Occipital lobe (tissue), 2 donors: Measurements from ENCODE around the gene TMEM156. TPM values are rescaled to one million over a fixed set of nuclear protein-coding genes. Genes with fewer than 3 reads are reported as not detected.
"Not testable (repeated sequence)": the region's sequence is repeated elsewhere in the genome, so short reads cannot be mapped to it uniquely, and the experiment has no call there.

Source experiments
- DNase-seq: peaks from one replicate; lab custom pipeline; 2025; lab: John Stamatoyannopoulos, UW
- total RNA-seq: library from RNA; depleted of rRNA; stranded (reverse); fragments of >200 nt; gene quantifications from one replicate; pipeline ENCODE4 v1.2.3, GENCODE V29; 2014

TMEM156 gene
- total RNA-seq, 1 donor from 2014 or later: 0.31 TPM

GRCh38 chr4:38993683-38994082 is 38.5 kb downstream of the TMEM156 start:
- no peak for DNase-seq

GRCh38 chr4:38990241-38990640 is 42.0 kb downstream of the TMEM156 start:
- DNase-seq: no peak

GRCh38 chr4:38989487-38989886 is 42.7 kb downstream of the TMEM156 start:
- DNase-seq: no peak

- not testable (repeated sequence) for DNase-seq
Observed at GRCh38 chr4:38988353-38988752, 43.9 kb downstream of the TMEM156 start.

- no peak for DNase-seq
Observed at GRCh38 chr4:38987491-38987890, 44.7 kb downstream of the TMEM156 start.

- no peak for DNase-seq
Observed at GRCh38 chr4:38985410-38986100, 46.7 kb downstream of the TMEM156 start.

- no peak for DNase-seq
Observed at GRCh38 chr4:38983787-38984598, 48.2 kb downstream of the TMEM156 start.

- no peak for DNase-seq
Observed at GRCh38 chr4:38983291-38983690, 48.9 kb downstream of the TMEM156 start.

GRCh38 chr4:38982361-38983095 is 49.7 kb downstream of the TMEM156 start:
- no peak for DNase-seq

GRCh38 chr4:38980903-38981676 is 51.1 kb downstream of the TMEM156 start:
- DNase-seq: no peak

GRCh38 chr4:38979511-38980230 is 52.5 kb downstream of the TMEM156 start:
- no peak for DNase-seq

- no peak for DNase-seq
Observed at GRCh38 chr4:38979081-38979480, 53.1 kb downstream of the TMEM156 start.

GRCh38 chr4:38976308-38976707 is 55.9 kb downstream of the TMEM156 start:
- no peak for DNase-seq

- DNase-seq: no peak
Observed at GRCh38 chr4:38968668-38969067, 63.5 kb downstream of the TMEM156 start.

GRCh38 chr4:38967260-38968095 is 64.7 kb downstream of the TMEM156 start:
- DNase-seq: no peak

GRCh38 chr4:38965866-38966265 is 66.3 kb downstream of the TMEM156 start:
- no peak for DNase-seq

GRCh38 chr4:38964942-38965775 is 67.0 kb downstream of the TMEM156 start:
- no peak for DNase-seq

- not testable (repeated sequence) for DNase-seq
Observed at GRCh38 chr4:38959248-38959647, 73.0 kb downstream of the TMEM156 start.
